SU-DHL-6 (cell line): ENCODE measurements around the gene IFNG.

Source experiments
- EZH2phosphoT487 ChIP-seq: fragments of 200-600 bp; sonication (generic), shearing (Covaris generic); conservative IDR thresholded peaks from 2 replicates; pipeline ENCODE4 v1.6.1; 2018; ENCODE audit warnings: mild to moderate bottlenecking, antibody characterized with exemption, low read length, moderate library complexity, mixed read lengths
- TF ChIP-seq, protein P1 (sequence below): fragments of 200-600 bp; sonication (generic); IDR thresholded peaks from one replicate; pipeline ENCODE4 v1.5.1; 2017; ENCODE audit warnings: antibody characterized with exemption, mild to moderate bottlenecking, low read length, moderate library complexity; ENCODE audit not compliant: insufficient read depth, poor library complexity, severe bottlenecking

DNA sequence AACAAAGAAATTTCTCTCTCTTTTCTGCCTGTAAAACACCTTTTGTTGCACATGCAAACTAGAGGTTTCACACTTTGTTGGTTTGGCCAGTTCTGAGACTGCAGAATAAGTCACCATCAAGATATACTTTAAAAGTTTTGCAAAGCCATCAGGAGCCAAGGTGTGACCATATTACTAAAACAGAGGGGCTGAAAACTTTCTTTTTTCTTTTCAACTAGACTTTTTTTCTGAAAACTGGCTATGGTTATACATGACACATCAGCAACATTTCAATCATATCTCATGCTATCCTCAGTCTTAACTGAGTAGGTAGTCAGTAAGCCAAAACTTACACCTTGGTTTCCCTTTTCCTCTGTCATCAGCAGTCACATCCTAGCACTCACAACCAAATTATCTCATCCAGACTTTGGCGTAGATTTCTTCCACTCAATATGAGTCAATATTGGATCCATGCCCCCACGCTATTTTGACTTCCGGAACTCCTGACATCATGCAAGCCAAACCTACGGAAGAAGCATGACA lies 4.1 kb upstream of the IFNG start:
- TF ChIP-seq, protein P1, sequence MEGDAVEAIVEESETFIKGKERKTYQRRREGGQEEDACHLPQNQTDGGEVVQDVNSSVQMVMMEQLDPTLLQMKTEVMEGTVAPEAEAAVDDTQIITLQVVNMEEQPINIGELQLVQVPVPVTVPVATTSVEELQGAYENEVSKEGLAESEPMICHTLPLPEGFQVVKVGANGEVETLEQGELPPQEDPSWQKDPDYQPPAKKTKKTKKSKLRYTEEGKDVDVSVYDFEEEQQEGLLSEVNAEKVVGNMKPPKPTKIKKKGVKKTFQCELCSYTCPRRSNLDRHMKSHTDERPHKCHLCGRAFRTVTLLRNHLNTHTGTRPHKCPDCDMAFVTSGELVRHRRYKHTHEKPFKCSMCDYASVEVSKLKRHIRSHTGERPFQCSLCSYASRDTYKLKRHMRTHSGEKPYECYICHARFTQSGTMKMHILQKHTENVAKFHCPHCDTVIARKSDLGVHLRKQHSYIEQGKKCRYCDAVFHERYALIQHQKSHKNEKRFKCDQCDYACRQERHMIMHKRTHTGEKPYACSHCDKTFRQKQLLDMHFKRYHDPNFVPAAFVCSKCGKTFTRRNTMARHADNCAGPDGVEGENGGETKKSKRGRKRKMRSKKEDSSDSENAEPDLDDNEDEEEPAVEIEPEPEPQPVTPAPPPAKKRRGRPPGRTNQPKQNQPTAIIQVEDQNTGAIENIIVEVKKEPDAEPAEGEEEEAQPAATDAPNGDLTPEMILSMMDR, result no peak
- no peak for TF ChIP-seq EZH2phosphoT487
